Measurements from ENCODE around the gene SOX2. TPM values are rescaled to one million over a fixed set of nuclear protein-coding genes. Genes with fewer than 3 reads are reported as not detected.

Gene SOX2
- total RNA-seq, result not detected in 2 replicates

GRCh38 chr3:181711325-181712135 lies at the start of gene SOX2:
TSS of gene SOX2 (plus strand) at chr3:181711925. CDS start at chr3:181712361, 436 bp downstream.

